Breast epithelium (tissue), 3 donors: Measurements from ENCODE around the gene FABP1.

Experiments
- CTCF ChIP-seq, 3 donors: fragments of 450-650 bp; IDR thresholded peaks; one replicate each; pipeline ENCODE4 v1.5.1; 2016 to 2017; ENCODE audit warnings: antibody characterized with exemption in 3 of 3, mild to moderate bottlenecking in 3 of 3, moderate library complexity in 3 of 3
- POLR2A ChIP-seq: fragments of 450-650 bp; IDR thresholded peaks from one replicate; pipeline ENCODE4 v1.6.1; 2016; ENCODE audit warnings: antibody characterized with exemption, mild to moderate bottlenecking, moderate library complexity
- POLR2AphosphoS5 ChIP-seq, 3 donors: sonication (generic); formaldehyde crosslinking; IDR thresholded peaks; one replicate each; pipeline ENCODE4 v1.6.1; 2017; ENCODE audit warnings: antibody characterized with exemption in 3 of 3

- TF ChIP-seq CTCF (IDR thresholded peaks at IDR 0.05) (no peak), POLR2A (no peak), POLR2AphosphoS5 (IDR thresholded peaks at IDR 0.05) (no peak)
These were observed 1.6 kb upstream of the FABP1 start for GRCh38 chr2:88129313-88129959.
